Measurements from ENCODE around the gene RFX8.

GRCh38 chr2:101473591-101473910 lies 1.4 kb downstream of the RFX8 start:
- TF ChIP-seq EZH2 (IDR thresholded peaks at IDR 0.05; ENCODE audit: borderline replicate concordance, low read depth, low read length, severe bottlenecking) (no peak), CTCF (IDR thresholded peaks at IDR 0.05; ENCODE audit: extremely low read depth in 1 of 2, insufficient read depth in 1 of 2, low read depth in 1 of 2, low read length in 2 of 2) (no peak), MAX (IDR thresholded peaks at IDR 0.05; ENCODE audit: insufficient read depth, insufficient read length) (no peak), POLR2A (IDR thresholded peaks at IDR 0.05; ENCODE audit: low read depth, low read length) (no peak), JUN (IDR thresholded peaks at IDR 0.05; ENCODE audit: borderline replicate concordance, insufficient read depth, insufficient read length, low read depth) (no peak), POLR2AphosphoS5 (IDR thresholded peaks at IDR 0.05; ENCODE audit: insufficient read depth, low read depth, low read length) (no peak), GATA2 (IDR thresholded peaks at IDR 0.05; ENCODE audit: insufficient read depth, insufficient read length, low read depth, low read length) (no peak), MYC (IDR thresholded peaks at IDR 0.05; ENCODE audit: low read depth, low read length) (no peak)

Measured in endothelial cell of umbilical vein (primary cell).